GM12801 (cell line): Measurements from ENCODE around the gene PRDM5.

Experiments
- CTCF ChIP-seq: IDR thresholded peaks from one replicate; pipeline ENCODE4 v1.5.1; 2011; ENCODE audit warnings: control low read depth; ENCODE audit not compliant: insufficient read length; ENCODE audit errors: extremely low read depth

Gene PRDM5

DNA sequence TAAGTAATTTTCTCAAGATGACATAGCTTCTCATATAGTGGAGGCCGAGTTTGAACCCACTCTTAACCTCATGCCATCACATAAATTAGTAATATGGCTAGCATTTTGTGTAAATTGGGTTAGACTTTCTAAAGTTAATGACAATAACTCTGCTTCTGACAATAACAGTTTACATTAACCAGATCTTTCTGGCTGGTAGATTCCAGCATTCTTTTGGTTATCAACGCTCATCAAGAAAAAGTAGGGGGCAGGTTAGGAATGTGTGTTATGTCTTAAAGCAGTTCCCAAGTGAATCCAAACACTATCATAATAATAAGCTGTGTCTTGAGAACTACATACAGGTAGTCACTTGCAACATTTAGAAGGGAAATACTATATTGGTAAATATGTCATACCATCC lies 162.5 kb downstream of the PRDM5 start:
- TF ChIP-seq CTCF = no peak

GRCh38 chr4:120755864-120756263 lies 166.7 kb downstream of the PRDM5 start:
- TF ChIP-seq CTCF = no peak

DNA sequence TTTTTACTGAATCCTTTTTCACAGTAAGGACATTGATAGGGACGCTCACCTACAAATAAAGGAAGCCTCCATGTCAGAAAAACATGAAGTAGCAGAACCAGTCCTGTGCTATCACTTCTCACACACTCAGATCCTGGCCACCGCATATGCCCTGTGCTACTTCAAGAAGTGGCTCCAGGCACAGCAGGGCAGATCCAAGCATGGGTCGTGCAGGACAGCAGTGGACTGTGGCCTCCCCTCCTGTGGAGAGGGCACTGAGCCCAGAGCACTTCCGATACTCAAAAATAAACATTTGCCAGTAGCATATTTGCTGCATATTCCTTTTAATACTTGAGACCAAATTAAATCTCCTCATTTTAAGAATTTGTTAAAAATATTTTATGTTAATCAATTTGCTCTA lies 167.9 kb downstream of the PRDM5 start:
- no peak for TF ChIP-seq CTCF

DNA sequence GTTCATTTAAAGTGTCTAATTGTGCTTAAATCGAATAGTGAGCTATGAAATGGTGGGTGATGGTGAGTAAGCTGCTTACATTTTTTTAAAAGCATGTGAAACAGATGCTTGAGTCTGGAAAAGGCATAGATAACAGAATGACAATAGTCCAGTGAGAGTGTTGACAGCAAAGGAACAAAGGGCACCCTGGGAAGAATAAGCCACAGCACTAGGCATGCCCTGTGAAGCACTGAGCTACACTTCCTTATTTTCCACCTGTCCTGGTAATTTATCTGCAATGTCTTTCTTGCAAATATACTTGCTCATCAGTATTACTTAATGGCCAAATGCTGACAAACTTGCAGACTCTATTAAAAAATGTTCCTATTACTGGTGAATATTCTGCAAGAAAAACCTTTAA lies 168.7 kb downstream of the PRDM5 start:
- TF ChIP-seq CTCF = no peak

- TF ChIP-seq CTCF = no peak
These were observed 172.4 kb downstream of the PRDM5 start for GRCh38 chr4:120750152-120750525.

GRCh38 chr4:120749445-120750151 lies 172.9 kb downstream of the PRDM5 start:
- no peak for TF ChIP-seq CTCF

DNA sequence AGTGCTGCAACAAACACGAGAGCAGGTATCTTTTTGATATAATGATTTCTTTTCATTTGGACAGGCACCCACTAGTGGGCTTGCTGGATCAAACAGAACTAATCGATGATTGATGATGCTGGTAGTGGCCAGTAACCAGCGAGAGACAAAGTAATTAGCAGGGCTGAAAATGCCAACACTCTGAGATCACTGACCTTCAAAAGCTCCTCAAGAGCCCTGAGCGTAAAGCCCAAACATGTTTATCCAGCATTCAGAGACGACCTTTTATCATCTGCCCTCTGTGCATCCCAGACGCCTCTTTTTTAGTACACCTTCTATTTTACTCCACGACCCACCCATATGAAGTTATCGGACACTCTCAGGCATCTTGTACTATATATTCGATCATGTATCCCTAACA lies 186.2 kb downstream of the PRDM5 start:
- TF ChIP-seq CTCF = no peak
